OCI-LY3 (cell line): ENCODE results near the gene FBXO41.

Experiments used
- H2AFZ ChIP-seq: fragments of 200-600, 300-600 bp; shearing (Covaris generic); 2 replicates; pipeline ENCODE4 v1.6.0; 2014; ENCODE audit warnings: antibody characterized with exemption, low read depth, low read length
- H3K27ac ChIP-seq: fragments of 200-600, 300-600 bp; sonication (generic); 2 replicates; pipeline ENCODE4 v1.5.1; 2014; ENCODE audit warnings: mild to moderate bottlenecking, low read length, moderate library complexity, mixed read lengths
- H3K27me3 ChIP-seq: fragments of 200-600, 300-600 bp; sonication (generic); 2 replicates; pipeline ENCODE4 v1.6.1; 2014; ENCODE audit warnings: low read depth, low read length, mixed read lengths
- H3K36me3 ChIP-seq: fragments of 200-600, 300-600 bp; sonication (generic); replicated peaks from 2 replicates; pipeline ENCODE3; 2014; ENCODE audit warnings: low read depth, low read length, mixed read lengths
- H3K4me1 ChIP-seq: fragments of 300-600, 200-600 bp; sonication (generic); 2 replicates; pipeline ENCODE4 v1.6.1; 2014; ENCODE audit warnings: low read length, mixed read lengths
- H3K4me2 ChIP-seq: fragments of 200-600, 300-600 bp; sonication (generic); 2 replicates; pipeline ENCODE4 v1.6.1; 2014; ENCODE audit warnings: low read length, mixed read lengths
- H3K4me3 ChIP-seq: fragments of 300-600, 200-600 bp; sonication (generic); 2 replicates; pipeline ENCODE4 v1.5.1; 2014; ENCODE audit warnings: antibody characterized with exemption, mild to moderate bottlenecking, low read length, moderate library complexity
- H3K79me2 ChIP-seq: fragments of 300-600, 200-600 bp; shearing (Covaris generic); 2 replicates; pipeline ENCODE4 v1.6.1; 2014; ENCODE audit warnings: mild to moderate bottlenecking, low read length, mixed read lengths
- H3K9ac ChIP-seq: fragments of 300-600, 200-600 bp; shearing (Covaris generic); 2 replicates; pipeline ENCODE4 v1.6.0; 2014; ENCODE audit warnings: mild to moderate bottlenecking, low read length, moderate library complexity
- H3K9me3 ChIP-seq: fragments of 200-600, 300-600 bp; shearing (Covaris generic); 2 replicates; pipeline ENCODE4 v1.6.1; 2014; ENCODE audit warnings: low read length, mixed read lengths; ENCODE audit not compliant: insufficient read depth
- H4K20me1 ChIP-seq: fragments of 200-600, 300-600 bp; sonication (generic); 2 replicates; pipeline ENCODE4 v1.6.1; 2016; ENCODE audit warnings: low read length, mixed read lengths; ENCODE audit not compliant: insufficient read depth
- CTCF ChIP-seq: fragments of 200-600, 300-600 bp; sonication (generic); IDR thresholded peaks from 2 replicates; pipeline ENCODE4 v1.5.1; 2014; ENCODE audit warnings: antibody characterized with exemption, low read length, low read depth
- EZH2phosphoT487 ChIP-seq: fragments of 200-600 bp; shearing (Covaris generic); IDR thresholded peaks from 2 replicates; pipeline ENCODE4 v1.6.1; 2018; ENCODE audit warnings: antibody characterized with exemption, mixed run types, low read depth

FBXO41 gene

GRCh38 chr2:73292316-73292905, 8.1 kb upstream of the FBXO41 start:
- TF ChIP-seq EZH2phosphoT487 (no peak), CTCF (no peak)
- peak overlapping the region; percentile 84 for H3K4me3 ChIP-seq

GRCh38 chr2:73291461-73292315, 7.4 kb upstream of the FBXO41 start:
- Histone ChIP-seq H4K20me1 (no peaks in the 10 kb centered on the region), H3K4me1 (peaks cover 3% of the 10 kb centered on the region; the same call in 1 of the 2 replicates), H3K27ac (no peak overlapping the region), H2AFZ (no peak overlapping the region), H3K4me3 (no peak overlapping the region), H3K36me3 (no peaks in the 10 kb centered on the region), H3K27me3 (peaks cover 29% of the 10 kb centered on the region), H3K9ac (no peak overlapping the region), H3K79me2 (no peaks in the 10 kb centered on the region), H3K9me3 (no peaks in the 10 kb centered on the region), H3K4me2 (no peak overlapping the region)
- TF ChIP-seq CTCF: no peak; the same call in 1 of the 2 replicates
- TF ChIP-seq EZH2phosphoT487: no peak

More at GRCh38 chr2:73292316-73292905, 8.1 kb upstream of the FBXO41 start:
- no peak overlapping the region for H3K27ac ChIP-seq
- no peak overlapping the region for H3K9ac ChIP-seq
- no peaks in the 10 kb centered on the region for H3K36me3 ChIP-seq
- H4K20me1 ChIP-seq: no peaks in the 10 kb centered on the region
- no peaks in the 10 kb centered on the region for H3K9me3 ChIP-seq
- H2AFZ ChIP-seq: 0 out of 2 replicates have a peak overlapping the region, but pooled peaks have one; percentile 71
- no peaks in the 10 kb centered on the region for H3K4me1 ChIP-seq
- peaks cover 37% of the 10 kb centered on the region for H3K27me3 ChIP-seq
- H3K4me2 ChIP-seq: peak overlapping the region; percentile 75
- no peaks in the 10 kb centered on the region for H3K79me2 ChIP-seq

GRCh38 chr2:73291093-73291460, 6.8 kb upstream of the FBXO41 start:
- Histone ChIP-seq H3K36me3 (no peaks in the 10 kb centered on the region), H3K9ac (no peak overlapping the region), H3K4me1 (peaks cover 9% of the 10 kb centered on the region), H3K27ac (no peak overlapping the region), H3K4me3 (no peak overlapping the region), H3K4me2 (no peak overlapping the region), H3K79me2 (no peaks in the 10 kb centered on the region), H2AFZ (no peak overlapping the region), H3K9me3 (no peaks in the 10 kb centered on the region), H4K20me1 (no peaks in the 10 kb centered on the region), H3K27me3 (peaks cover 24% of the 10 kb centered on the region)
- TF ChIP-seq EZH2phosphoT487: no peak
- no peak for TF ChIP-seq CTCF

GRCh38 chr2:73290049-73290839, 6.0 kb upstream of the FBXO41 start:
- Histone ChIP-seq H3K4me2 (no peak overlapping the region), H3K4me3 (no peak overlapping the region), H3K27me3 (peaks cover 16% of the 10 kb centered on the region), H3K9me3 (no peaks in the 10 kb centered on the region), H4K20me1 (no peaks in the 10 kb centered on the region), H3K27ac (no peak overlapping the region), H3K9ac (no peak overlapping the region), H3K4me1 (peaks cover 17% of the 10 kb centered on the region), H3K36me3 (no peaks in the 10 kb centered on the region), H2AFZ (no peak overlapping the region), H3K79me2 (no peaks in the 10 kb centered on the region)
- no peak for TF ChIP-seq EZH2phosphoT487
- TF ChIP-seq CTCF: peak; percentile 91
